ENCODE results near the gene GAA.

GAA gene

GRCh38 chr17:80145076-80146075, 44.0 kb downstream of the GAA start:
- DNase-seq (ENCODE audit: low spot score), result no peak

GRCh38 chr17:80146121-80147034, 45.0 kb downstream of the GAA start:
- DNase-seq (ENCODE audit: low spot score), result peak; percentile 31

- DNase-seq (ENCODE audit: low spot score), result peak; percentile 97
Observed at GRCh38 chr17:80147035-80147822, 45.8 kb downstream of the GAA start, which contains the start of gene EIF4A3. Gene EIF4A3, minus strand, starts transcription at chr17:80147128. Its CDS starts 167 bp downstream, at chr17:80146961.

GRCh38 chr17:80151333-80151732, 50.0 kb downstream of the GAA start:
- DNase-seq (ENCODE audit: low spot score), result no peak

- DNase-seq (ENCODE audit: low spot score), result no peak
Observed at GRCh38 chr17:80152081-80152702, 50.8 kb downstream of the GAA start.

GRCh38 chr17:80153004-80153403, 51.6 kb downstream of the GAA start:
- DNase-seq (ENCODE audit: low spot score), result no peak

GRCh38 chr17:80154166-80154565, 52.8 kb downstream of the GAA start:
- DNase-seq (ENCODE audit: low spot score), result no peak

- DNase-seq (ENCODE audit: low spot score), result peak; percentile 16
Observed at GRCh38 chr17:80155600-80155999, 54.2 kb downstream of the GAA start.

- DNase-seq (ENCODE audit: low spot score), result no peak
Observed at GRCh38 chr17:80158846-80159245, 57.5 kb downstream of the GAA start.

GRCh38 chr17:80160536-80160935, 59.2 kb downstream of the GAA start:
- DNase-seq (ENCODE audit: low spot score), result no peak

GRCh38 chr17:80163336-80163735, 62.0 kb downstream of the GAA start:
- no peak for DNase-seq (ENCODE audit: low spot score)

- DNase-seq (ENCODE audit: low spot score), result peak; percentile 38
Observed at GRCh38 chr17:80164185-80164584, 62.8 kb downstream of the GAA start.

- no peak for DNase-seq (ENCODE audit: low spot score)
Observed at GRCh38 chr17:80166446-80166845, 65.1 kb downstream of the GAA start.

- no peak for DNase-seq (ENCODE audit: low spot score)
Observed at GRCh38 chr17:80168371-80168770, 67.0 kb downstream of the GAA start.

- DNase-seq (ENCODE audit: low spot score), result no peak
Observed at GRCh38 chr17:80169107-80169506, 67.7 kb downstream of the GAA start.
